Stimulated activated CD8-positive, alpha-beta memory T cell treated with anti-CD3 and anti-CD28 coated beads, Interleukin-15, amount 100 ng/mL, for 48 hours (primary cell): Measurements from ENCODE around the gene MYO1E.

ENCODE experiments used
- DNase-seq, 2 donors: peaks; one replicate each; pipeline ENCODE4 v3.0.0-alpha.2; 2020; ENCODE audit warnings: low read depth in 2 of 2

MYO1E gene

GRCh38 chr15:59196416-59196815 is 176.3 kb downstream of the MYO1E start:
- DNase-seq, result no peak

GRCh38 chr15:59194639-59195325 is 177.9 kb downstream of the MYO1E start:
- DNase-seq, result no peak

GRCh38 chr15:59191855-59192237 is 180.8 kb downstream of the MYO1E start:
- no peak for DNase-seq

- DNase-seq, result no peak
These were observed 182.4 kb downstream of the MYO1E start for GRCh38 chr15:59190291-59190690.

- DNase-seq, result no peak
These were observed 183.4 kb downstream of the MYO1E start for GRCh38 chr15:59189241-59189640.

GRCh38 chr15:59186501-59186900 is 186.2 kb downstream of the MYO1E start:
- no peak for DNase-seq

- DNase-seq, result no peak
These were observed 186.9 kb downstream of the MYO1E start for GRCh38 chr15:59185725-59186124.

GRCh38 chr15:59180945-59181600 is 191.6 kb downstream of the MYO1E start:
- no peak for DNase-seq

GRCh38 chr15:59179717-59180116 is 193.0 kb downstream of the MYO1E start:
- no peak for DNase-seq

GRCh38 chr15:59178151-59178695 is 194.4 kb downstream of the MYO1E start:
- DNase-seq, result no peak

GRCh38 chr15:59177317-59177660 is 195.4 kb downstream of the MYO1E start:
- no peak for DNase-seq

- no peak for DNase-seq
These were observed 195.9 kb downstream of the MYO1E start for GRCh38 chr15:59176653-59177316.

- DNase-seq, result peak; percentile 25 to 27
These were observed 197.5 kb downstream of the MYO1E start for GRCh38 chr15:59174835-59175831.

GRCh38 chr15:59174151-59174834 is 198.4 kb downstream of the MYO1E start:
- DNase-seq, result no peak

- no peak for DNase-seq
These were observed 199.5 kb downstream of the MYO1E start for GRCh38 chr15:59173194-59173593.

GRCh38 chr15:59172289-59172901 is 200.3 kb downstream of the MYO1E start:
- no peak for DNase-seq

- no peak for DNase-seq
These were observed 201.6 kb downstream of the MYO1E start for GRCh38 chr15:59171067-59171397.

- no peak for DNase-seq
These were observed 202.2 kb downstream of the MYO1E start for GRCh38 chr15:59170295-59171066.

- DNase-seq, result no peak
These were observed 203.4 kb downstream of the MYO1E start for GRCh38 chr15:59169251-59169708.

GRCh38 chr15:59168536-59168935 is 204.1 kb downstream of the MYO1E start:
- no peak for DNase-seq
